Measurements from ENCODE around the gene ATP9A.

ATP9A gene

DNA sequence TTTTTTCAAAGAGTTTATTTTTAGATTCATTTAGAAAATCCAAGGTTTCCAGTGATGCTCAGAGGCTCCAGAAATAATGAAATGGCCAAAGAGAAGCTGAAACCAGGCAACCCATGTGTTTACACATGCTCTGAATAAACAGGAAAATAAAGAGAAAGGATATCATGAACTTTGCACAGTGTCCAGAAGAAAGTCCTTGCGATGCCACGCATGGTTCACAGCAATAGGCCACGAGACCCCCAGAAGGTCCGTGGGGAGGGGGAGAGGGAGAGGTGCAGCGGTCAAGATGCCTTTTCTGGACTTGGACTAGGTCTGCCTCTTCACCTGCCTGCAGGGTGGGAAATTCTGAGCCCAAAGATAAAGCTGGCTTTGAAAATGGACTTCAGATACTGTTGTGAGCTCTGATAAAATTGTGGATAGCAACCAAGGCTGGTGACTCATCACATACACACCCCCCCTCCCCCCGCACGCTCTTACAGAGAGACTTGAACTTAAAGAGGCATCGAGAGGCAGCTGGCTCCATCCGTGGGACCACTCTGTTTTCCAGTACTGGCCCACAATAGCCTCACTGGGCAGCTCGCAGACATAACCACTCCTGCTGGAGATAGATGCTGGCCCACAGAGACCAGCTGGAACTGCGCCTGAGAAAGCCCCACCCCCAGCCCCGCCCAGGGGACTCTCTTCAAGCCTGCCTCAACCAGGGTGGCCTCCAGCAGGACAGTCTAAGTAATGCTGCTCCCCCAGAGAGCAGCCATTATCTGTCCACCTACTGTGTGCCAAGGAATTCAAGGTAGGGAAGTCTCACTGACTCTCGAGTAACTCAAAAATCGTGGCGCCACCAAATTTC is 204.5 kb downstream of the ATP9A start (continued):
- peak; percentile 76 for TF ChIP-seq ZBTB17 (tag by site-specific recombination; IDR thresholded peaks at IDR 0.05)
- no peak for TF ChIP-seq ZNF843 (tag by site-specific recombination; IDR thresholded peaks at IDR 0.05)
- TF ChIP-seq SP7 (tag by site-specific recombination; IDR thresholded peaks at IDR 0.05), result 0 out of 2 replicates have a peak, but pooled peaks have one; percentile 40
- TF ChIP-seq, protein P1, sequence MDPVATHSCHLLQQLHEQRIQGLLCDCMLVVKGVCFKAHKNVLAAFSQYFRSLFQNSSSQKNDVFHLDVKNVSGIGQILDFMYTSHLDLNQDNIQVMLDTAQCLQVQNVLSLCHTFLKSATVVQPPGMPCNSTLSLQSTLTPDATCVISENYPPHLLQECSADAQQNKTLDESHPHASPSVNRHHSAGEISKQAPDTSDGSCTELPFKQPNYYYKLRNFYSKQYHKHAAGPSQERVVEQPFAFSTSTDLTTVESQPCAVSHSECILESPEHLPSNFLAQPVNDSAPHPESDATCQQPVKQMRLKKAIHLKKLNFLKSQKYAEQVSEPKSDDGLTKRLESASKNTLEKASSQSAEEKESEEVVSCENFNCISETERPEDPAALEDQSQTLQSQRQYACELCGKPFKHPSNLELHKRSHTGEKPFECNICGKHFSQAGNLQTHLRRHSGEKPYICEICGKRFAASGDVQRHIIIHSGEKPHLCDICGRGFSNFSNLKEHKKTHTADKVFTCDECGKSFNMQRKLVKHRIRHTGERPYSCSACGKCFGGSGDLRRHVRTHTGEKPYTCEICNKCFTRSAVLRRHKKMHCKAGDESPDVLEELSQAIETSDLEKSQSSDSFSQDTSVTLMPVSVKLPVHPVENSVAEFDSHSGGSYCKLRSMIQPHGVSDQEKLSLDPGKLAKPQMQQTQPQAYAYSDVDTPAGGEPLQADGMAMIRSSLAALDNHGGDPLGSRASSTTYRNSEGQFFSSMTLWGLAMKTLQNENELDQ (tag by site-specific recombination; IDR thresholded peaks at IDR 0.05; ENCODE audit: low read depth), result no peak
- TF ChIP-seq, protein P2, sequence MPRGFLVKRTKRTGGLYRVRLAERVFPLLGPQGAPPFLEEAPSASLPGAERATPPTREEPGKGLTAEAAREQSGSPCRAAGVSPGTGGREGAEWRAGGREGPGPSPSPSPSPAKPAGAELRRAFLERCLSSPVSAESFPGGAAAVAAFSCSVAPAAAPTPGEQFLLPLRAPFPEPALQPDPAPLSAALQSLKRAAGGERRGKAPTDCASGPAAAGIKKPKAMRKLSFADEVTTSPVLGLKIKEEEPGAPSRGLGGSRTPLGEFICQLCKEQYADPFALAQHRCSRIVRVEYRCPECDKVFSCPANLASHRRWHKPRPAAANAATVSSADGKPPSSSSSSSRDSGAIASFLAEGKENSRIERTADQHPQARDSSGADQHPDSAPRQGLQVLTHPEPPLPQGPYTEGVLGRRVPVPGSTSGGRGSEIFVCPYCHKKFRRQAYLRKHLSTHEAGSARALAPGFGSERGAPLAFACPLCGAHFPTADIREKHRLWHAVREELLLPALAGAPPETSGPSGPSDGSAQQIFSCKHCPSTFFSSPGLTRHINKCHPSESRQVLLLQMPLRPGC (tag by site-specific recombination; IDR thresholded peaks at IDR 0.05), result peak; percentile 52; the same call in 1 of the 2 replicates

DNA sequence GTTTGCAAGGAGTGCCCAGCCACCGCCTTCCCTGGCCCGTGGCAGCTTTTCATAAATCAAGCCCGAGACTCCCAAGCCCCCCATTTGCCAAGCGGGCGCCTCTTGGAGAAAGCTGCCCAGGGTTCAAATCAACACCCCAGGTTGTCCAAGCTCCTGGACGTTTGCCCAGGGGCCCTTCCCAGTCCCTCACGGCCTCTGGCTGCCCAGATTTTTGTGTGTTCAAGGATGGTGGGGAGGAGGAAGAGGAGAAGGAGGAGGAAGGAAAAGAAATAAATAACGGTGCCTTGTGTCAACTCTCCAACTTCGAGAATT is 205.1 kb downstream of the ATP9A start:
- Histone ChIP-seq H3K9me3 (ENCODE audit: control insufficient read depth, insufficient read depth, low read depth, low read length) (no peaks in the 10 kb centered on the region), H3K27ac (ENCODE audit: extremely low read depth, low read depth, low read length) (no peak overlapping the region), H3K4me1 (ENCODE audit: control insufficient read depth, insufficient read depth, low read length) (peaks cover 12% of the 10 kb centered on the region), H3K4me3 (ENCODE audit: low read depth, low read length) (peak overlapping the region; percentile 41), H3K36me3 (ENCODE audit: control insufficient read depth in 2 of 2, insufficient read depth in 1 of 2, low read length in 2 of 2) (no peaks in the 10 kb centered on the region)
- TF ChIP-seq ZNF391 (tag by site-specific recombination; IDR thresholded peaks at IDR 0.05; ENCODE audit: borderline replicate concordance, low read depth), result no peak
- TF ChIP-seq ZNF174 (tag by site-specific recombination; IDR thresholded peaks at IDR 0.05), result no peak
- peak; percentile 56 for TF ChIP-seq ZIC2 (tag by site-specific recombination; IDR thresholded peaks at IDR 0.05)
- peak; percentile 80; the same call in 1 of the 2 replicates for TF ChIP-seq ZNF335 (tag by site-specific recombination; conservative IDR thresholded peaks at IDR 0.05)
- TF ChIP-seq ZNF155 (tag by site-specific recombination; IDR thresholded peaks at IDR 0.05), result no peak
- TF ChIP-seq REPIN1 (tag by site-specific recombination; IDR thresholded peaks at IDR 0.05; ENCODE audit: low read depth), result no peak
- TF ChIP-seq, protein P3, sequence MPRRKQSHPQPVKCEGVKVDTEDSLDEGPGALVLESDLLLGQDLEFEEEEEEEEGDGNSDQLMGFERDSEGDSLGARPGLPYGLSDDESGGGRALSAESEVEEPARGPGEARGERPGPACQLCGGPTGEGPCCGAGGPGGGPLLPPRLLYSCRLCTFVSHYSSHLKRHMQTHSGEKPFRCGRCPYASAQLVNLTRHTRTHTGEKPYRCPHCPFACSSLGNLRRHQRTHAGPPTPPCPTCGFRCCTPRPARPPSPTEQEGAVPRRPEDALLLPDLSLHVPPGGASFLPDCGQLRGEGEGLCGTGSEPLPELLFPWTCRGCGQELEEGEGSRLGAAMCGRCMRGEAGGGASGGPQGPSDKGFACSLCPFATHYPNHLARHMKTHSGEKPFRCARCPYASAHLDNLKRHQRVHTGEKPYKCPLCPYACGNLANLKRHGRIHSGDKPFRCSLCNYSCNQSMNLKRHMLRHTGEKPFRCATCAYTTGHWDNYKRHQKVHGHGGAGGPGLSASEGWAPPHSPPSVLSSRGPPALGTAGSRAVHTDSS (tag by site-specific recombination; IDR thresholded peaks at IDR 0.05), result peak; percentile 78
- 0 out of 2 replicates have a peak, but pooled peaks have one; percentile 1 for TF ChIP-seq GLIS2 (tag by site-specific recombination; IDR thresholded peaks at IDR 0.05)
- POLR2A ChIA-PET, result interaction anchor here (1.0 kb wide), 1 partner anchor 24 kb away, joined by 7 read pairs; no protein-coding TSS in a partner anchor
- CTCF ChIA-PET, result interaction anchor here (1.2 to 2.6 kb wide), 4 partner anchors 31 to 256 kb away, joined by 3 to 9 read pairs (median 3); no protein-coding TSS in a partner anchor

DNA sequence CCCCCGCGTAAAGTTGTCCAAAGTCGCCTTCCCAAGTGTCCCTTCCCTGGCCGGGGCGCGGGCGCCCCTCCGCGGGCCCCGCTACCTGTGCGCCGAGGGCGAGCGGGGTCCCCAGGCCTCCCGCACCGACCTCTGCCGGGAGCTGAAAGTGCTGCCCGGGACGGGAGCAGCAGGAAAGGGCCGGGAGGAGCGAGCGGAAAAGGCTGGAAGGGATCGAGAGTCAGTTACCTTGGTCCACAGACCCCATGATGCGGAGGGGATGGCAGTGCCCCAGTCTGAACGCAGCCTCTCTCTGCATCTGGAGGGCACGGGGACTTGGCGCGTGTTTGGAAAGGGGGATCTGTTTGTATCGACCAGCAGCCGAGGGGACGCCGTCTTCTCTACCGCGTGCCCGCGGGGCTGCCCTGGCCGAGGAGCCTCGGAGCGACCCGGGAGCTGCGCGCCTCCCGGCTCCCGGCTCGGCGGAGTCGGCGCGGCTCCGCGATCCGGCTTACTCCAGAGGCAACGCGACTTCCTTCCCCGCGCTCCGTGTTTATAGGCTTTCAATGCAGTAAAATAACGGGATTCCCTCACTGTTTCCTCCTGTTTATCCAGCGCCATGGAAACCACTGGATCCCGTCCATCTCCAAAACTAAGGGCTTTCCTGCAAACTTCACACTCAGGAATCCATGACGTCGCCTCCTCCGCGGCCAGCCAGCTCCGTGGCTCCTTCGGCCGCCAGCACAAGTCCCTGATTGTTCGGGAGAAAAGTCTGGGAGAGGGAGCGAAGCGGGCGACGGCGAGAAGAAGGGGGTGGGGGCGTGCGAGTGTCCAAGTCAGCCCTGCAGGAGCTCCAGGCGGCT is 205.6 kb downstream of the ATP9A start:
- Histone ChIP-seq H3K9me3 (ENCODE audit: control insufficient read depth, insufficient read depth, low read depth, low read length) (no peaks in the 10 kb centered on the region), H3K4me3 (ENCODE audit: low read depth, low read length) (peak overlapping the region; percentile 41), H3K4me1 (ENCODE audit: control insufficient read depth, insufficient read depth, low read length) (peaks cover 12% of the 10 kb centered on the region), H3K36me3 (ENCODE audit: control insufficient read depth in 2 of 2, insufficient read depth in 1 of 2, low read length in 2 of 2) (no peaks in the 10 kb centered on the region), H3K27ac (ENCODE audit: extremely low read depth, low read depth, low read length) (peak overlapping the region; percentile 47; the same call in 1 of the 2 replicates)
- ChIA-PET POLR2A (interaction anchor here (0.9 kb wide), 1 partner anchor 16 kb away, joined by 3 read pairs; no protein-coding TSS in a partner anchor), CTCF (interaction anchor here (0.7 to 2.6 kb wide), 5 partner anchors 32 to 575 kb away, joined by 3 to 9 read pairs (median 3); no protein-coding TSS in a partner anchor)
- TF ChIP-seq, protein P4, sequence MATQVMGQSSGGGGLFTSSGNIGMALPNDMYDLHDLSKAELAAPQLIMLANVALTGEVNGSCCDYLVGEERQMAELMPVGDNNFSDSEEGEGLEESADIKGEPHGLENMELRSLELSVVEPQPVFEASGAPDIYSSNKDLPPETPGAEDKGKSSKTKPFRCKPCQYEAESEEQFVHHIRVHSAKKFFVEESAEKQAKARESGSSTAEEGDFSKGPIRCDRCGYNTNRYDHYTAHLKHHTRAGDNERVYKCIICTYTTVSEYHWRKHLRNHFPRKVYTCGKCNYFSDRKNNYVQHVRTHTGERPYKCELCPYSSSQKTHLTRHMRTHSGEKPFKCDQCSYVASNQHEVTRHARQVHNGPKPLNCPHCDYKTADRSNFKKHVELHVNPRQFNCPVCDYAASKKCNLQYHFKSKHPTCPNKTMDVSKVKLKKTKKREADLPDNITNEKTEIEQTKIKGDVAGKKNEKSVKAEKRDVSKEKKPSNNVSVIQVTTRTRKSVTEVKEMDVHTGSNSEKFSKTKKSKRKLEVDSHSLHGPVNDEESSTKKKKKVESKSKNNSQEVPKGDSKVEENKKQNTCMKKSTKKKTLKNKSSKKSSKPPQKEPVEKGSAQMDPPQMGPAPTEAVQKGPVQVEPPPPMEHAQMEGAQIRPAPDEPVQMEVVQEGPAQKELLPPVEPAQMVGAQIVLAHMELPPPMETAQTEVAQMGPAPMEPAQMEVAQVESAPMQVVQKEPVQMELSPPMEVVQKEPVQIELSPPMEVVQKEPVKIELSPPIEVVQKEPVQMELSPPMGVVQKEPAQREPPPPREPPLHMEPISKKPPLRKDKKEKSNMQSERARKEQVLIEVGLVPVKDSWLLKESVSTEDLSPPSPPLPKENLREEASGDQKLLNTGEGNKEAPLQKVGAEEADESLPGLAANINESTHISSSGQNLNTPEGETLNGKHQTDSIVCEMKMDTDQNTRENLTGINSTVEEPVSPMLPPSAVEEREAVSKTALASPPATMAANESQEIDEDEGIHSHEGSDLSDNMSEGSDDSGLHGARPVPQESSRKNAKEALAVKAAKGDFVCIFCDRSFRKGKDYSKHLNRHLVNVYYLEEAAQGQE (tag by site-specific recombination; IDR thresholded peaks at IDR 0.05), result no peak
- TF ChIP-seq ZNF558 (tag by site-specific recombination; IDR thresholded peaks at IDR 0.05) (no peak), ZIC2 (tag by site-specific recombination; IDR thresholded peaks at IDR 0.05) (peak; percentile 82), ZFP69B (tag by site-specific recombination; IDR thresholded peaks at IDR 0.05) (no peak), ZBTB48 (tag by site-specific recombination; IDR thresholded peaks at IDR 0.05) (peak; percentile 91), ZNF76 (tag by site-specific recombination; IDR thresholded peaks at IDR 0.05; ENCODE audit: borderline replicate concordance, low read depth) (peak; percentile 59), ZNF140 (tag by site-specific recombination; IDR thresholded peaks at IDR 0.05) (no peak), ZNF10 (tag by site-specific recombination; IDR thresholded peaks at IDR 0.05) (0 out of 2 replicates have a peak, but pooled peaks have one; percentile 12), ZNF658 (tag by site-specific recombination; IDR thresholded peaks at IDR 0.05) (no peak)

All from HEK293 (cell line).